Raji (cell line): ENCODE data around the gene PLBD2.

Experiments used
- POLR2A ChIP-seq: IDR thresholded peaks from 2 replicates; pipeline ENCODE4 v1.6.1; 2011; ENCODE audit warnings: low read depth, low read length, control low read depth; ENCODE audit not compliant: insufficient read depth

The PLBD2 gene

DNA sequence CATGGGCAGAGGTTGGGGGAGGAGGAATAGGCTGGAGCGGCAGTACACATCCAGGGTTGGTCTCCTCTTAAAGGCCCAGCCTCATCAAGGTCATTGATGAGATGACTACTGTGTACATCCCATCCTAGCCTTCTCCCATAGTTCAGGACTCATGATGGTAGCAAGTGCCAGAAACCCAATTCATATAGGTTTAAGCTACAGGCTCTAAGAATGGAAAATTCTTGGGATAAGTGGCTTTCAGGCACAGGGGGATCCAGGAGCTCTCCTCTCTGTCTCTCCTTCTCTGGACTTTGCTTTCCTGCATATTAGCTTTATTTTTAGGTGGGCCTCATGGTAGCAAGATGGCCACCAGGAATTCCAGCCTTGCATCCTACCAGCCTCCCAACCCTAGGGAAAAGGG, 70.1 kb downstream of the PLBD2 start:
- no peak for TF ChIP-seq POLR2A

DNA sequence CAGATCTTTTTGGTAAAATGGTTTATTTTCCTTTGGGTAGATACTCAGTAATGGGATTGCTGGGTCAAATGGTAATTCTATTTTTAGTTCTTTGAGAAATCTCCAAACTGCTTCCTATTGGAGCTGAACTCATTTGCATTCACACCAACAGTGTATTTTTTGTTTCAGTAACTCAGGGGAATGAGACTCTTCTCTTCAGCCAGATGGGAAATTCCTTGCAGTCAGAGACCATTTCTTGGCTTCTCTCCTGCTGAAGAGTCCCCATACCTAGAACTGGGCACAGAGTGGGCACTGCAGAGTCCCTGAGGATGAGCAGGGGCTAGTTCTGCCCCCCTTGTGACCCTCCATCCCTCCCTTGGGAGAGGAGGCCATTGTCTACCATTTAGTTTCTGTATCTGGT, 74.6 kb downstream of the PLBD2 start:
- no peak for TF ChIP-seq POLR2A

DNA sequence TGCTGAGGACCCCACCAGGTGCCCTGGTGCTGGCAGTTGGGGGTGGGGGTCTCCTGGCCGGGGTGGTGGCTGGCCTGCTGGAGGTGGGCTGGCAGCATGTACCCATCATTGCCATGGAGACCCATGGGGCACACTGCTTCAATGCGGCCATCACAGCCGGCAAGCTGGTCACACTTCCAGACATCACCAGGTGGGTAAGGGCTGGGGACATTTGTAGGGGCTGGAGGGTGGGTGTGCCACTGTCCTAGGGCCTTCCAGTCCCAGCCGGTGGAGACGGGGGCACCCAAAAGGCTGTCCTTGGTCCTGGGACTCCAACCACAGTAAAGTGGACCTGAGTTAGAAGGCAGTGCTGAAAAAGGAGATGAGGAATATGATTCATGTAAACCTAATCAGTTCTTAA, 77.0 kb downstream of the PLBD2 start:
- no peak for TF ChIP-seq POLR2A

DNA sequence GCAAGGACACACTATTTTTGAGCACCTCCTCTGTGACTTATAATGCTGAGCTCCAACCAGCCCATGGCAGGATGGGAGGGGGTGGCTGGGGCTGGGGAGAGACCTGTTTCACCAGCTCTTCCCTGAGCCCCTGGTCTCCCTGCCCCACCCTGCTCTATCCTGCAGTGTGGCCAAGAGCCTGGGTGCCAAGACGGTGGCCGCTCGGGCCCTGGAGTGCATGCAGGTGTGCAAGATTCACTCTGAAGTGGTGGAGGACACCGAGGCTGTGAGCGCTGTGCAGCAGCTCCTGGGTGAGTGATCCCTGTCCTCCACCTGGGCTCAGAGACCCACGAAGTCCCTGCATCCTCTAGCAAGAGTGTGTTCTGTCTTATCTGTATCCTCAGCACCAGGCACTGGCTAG, 78.2 kb downstream of the PLBD2 start:
- TF ChIP-seq POLR2A: no peak

DNA sequence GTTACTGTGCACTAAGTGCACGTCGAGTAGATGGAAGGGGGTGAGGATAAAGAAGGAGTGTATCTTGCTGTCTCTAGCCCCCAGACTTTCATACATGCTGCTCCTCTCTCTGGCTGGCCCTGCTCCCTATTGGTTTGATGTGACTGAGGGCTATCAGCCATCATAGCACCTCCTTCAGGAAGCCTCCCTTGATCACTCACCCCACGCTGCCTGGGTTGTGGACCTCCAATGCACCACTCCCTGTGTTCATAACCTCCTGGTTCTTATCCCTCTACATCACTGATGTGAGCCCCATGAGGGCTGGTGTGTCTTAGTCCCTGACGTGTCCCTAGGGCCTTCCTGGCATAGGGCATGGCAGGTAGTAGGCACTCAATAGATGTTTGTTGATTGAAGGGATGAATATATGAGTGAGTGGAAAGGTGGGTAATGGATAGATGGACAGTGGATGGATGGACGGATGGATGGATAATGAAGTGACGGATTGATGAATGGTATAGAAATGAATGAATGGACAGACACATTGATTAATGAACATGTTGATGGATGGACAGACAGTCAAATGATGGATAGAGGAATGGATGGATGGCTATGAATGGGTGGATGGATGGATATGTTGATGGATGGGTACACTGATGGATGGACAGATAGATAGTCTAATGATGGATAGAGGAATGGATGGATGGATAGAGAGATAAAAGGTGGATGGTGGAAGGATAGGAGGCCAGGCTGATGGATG, 78.8 kb downstream of the PLBD2 start:
- no peak for TF ChIP-seq POLR2A

DNA sequence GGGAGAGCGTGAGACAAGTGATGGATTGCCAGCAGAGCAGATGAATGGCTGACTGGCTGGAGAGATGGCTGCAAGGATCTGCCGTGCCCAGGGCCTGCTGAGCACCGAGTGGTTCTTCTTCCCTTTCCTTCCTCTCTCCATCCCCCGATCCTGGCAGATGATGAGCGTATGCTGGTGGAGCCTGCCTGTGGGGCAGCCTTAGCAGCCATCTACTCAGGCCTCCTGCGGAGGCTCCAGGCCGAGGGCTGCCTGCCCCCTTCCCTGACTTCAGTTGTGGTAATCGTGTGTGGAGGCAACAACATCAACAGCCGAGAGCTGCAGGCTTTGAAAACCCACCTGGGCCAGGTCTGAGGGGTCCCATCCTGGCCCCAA, 79.3 kb downstream of the PLBD2 start:
- TF ChIP-seq POLR2A: no peak

DNA sequence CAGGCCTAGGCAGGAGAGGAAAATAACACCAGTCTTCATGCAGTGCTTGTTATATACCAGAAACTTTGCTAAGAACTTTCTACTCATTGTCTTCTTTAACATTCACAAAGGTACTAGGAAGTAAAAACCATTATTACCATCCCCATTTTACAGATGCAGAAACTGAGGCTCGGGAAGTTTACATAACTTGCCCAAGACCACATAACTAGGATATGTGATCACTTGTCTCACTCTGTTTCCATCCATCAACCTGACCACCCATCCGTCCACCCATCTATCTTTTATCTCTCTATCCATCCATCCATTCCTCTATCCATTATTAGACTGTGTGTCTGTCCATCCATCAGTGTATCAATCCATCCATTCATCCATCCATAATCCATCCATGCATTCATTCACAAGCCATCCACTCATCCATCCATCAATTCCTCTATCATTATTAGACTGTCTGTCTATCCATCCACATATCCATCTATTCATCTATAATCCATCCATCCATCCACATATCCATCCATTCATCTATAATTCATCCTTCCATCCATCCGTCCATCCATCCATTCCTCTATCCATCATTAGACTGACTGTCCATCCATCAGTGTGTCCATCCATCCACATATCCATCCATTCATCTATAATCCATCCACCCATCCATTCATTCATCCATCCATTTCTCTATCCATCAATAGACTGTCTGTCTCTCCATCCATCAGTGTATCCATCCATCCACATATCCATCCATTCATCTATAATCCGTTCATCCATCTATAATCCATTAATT, 80.3 kb downstream of the PLBD2 start:
- no peak for TF ChIP-seq POLR2A

DNA sequence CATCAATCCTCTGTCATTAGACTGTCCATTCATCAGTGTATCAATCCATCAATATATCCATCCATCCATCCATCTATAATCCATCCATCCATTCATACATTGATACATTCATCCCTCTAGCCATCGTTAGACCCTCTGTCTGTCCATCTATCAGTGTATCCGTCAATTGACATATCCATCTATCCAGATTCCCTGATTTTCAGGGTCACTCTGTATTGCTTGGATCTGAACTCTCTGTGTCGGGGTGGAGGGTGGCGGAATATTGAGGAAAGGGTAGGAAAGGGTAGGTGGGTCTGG, 80.9 kb downstream of the PLBD2 start:
- TF ChIP-seq POLR2A: no peak

DNA sequence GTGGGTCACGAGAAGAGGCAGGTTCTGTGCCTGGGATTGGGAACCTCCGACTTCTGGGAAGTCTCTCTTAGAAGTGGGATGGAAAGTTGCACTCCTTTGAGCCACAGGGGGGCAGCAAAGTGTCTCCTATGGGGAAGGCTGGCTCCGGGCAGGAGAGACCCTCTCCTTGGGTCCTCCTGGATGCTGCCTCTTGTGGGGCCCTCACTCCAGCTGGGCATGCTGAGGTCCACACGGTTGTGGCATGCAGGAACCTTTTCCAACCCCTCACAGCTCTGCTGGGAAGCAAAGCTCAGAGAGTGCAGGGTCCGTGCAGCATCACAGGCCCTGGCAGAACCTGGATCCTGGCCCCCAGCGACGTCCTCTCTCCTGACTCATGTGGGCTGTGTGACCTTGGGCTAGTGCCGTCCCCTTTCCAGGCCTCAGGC, 81.2 kb downstream of the PLBD2 start:
- TF ChIP-seq POLR2A: no peak

DNA sequence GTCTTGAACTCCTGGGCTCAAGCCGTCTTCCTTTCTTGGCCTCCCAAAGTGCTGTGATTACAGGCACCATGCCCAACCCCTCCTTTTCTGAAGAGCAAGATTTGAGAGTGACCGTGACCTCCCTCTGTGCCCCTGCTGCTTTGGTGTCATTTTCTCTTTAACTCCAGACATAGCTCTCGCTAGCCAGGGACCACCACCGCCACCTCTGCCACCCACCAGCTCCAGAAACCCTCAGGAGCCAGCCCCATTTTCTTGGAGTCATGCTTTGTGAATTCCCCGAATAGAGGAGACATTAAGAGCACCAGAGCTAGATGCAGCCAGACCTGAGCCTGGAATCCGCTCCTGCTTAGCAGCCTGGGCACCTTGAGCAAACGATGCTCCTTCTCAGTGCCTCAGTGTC, 81.9 kb downstream of the PLBD2 start:
- no peak for TF ChIP-seq POLR2A
